Fibroblast of pulmonary artery (primary cell): ENCODE results near the gene SPAG9.
"Not testable (repeated sequence)": the region's sequence is repeated elsewhere in the genome, so short reads cannot be mapped to it uniquely, and the experiment has no call there.

Source experiments
- DNase-seq: peaks from one replicate; pipeline ENCODE4 v3.0.0-alpha.2; 2010; ENCODE audit warnings: low read depth
- H3K4me3 ChIP-seq: replicated peaks from 2 replicates; pipeline ENCODE4 v1.5.1; 2011; ENCODE audit warnings: low read depth, mild to moderate bottlenecking, control low read depth, low read length, moderate library complexity
- TF ChIP-seq, protein P1 (sequence below): IDR thresholded peaks from 2 replicates; pipeline ENCODE4 v1.5.1; 2011; ENCODE audit warnings: mild to moderate bottlenecking, control low read depth, low read length, inconsistent platforms; ENCODE audit errors: missing control alignments

SPAG9 gene

DNA sequence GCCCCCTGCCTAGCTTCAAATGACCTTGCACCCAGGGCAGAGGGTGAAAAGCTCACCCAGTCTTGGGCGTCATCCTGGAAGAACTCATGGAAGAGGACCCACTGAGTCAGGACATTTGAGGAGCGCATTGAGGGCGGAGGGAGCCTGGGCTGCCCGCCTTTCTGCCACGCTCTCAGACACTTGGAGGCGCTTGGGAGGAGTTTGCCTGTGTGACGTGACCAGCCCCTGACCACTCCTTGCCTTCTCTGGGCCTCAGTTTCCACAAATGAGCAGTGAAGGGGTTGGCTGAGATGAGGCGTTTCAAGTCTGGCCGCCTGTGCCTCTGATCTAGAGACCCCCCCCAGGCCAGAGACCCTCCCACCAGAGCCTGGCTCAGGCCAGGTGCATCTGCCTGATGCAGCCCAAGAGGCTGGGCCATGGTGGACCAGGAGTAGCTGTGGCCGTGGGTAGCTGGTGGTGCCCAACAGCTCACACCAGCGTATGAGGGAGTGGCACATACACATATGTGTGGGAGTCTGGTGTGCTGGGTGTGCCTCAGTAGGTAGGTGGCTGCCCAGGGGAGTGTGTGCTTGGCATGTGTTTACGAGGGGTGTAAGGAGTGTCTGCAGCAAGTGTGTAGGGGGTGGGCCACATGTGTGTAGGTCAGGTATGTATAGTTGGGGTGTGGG, 174.3 kb downstream of the SPAG9 start:
- no peak for DNase-seq
- H3K4me3 ChIP-seq = no peak overlapping the region
- TF ChIP-seq, protein P1, sequence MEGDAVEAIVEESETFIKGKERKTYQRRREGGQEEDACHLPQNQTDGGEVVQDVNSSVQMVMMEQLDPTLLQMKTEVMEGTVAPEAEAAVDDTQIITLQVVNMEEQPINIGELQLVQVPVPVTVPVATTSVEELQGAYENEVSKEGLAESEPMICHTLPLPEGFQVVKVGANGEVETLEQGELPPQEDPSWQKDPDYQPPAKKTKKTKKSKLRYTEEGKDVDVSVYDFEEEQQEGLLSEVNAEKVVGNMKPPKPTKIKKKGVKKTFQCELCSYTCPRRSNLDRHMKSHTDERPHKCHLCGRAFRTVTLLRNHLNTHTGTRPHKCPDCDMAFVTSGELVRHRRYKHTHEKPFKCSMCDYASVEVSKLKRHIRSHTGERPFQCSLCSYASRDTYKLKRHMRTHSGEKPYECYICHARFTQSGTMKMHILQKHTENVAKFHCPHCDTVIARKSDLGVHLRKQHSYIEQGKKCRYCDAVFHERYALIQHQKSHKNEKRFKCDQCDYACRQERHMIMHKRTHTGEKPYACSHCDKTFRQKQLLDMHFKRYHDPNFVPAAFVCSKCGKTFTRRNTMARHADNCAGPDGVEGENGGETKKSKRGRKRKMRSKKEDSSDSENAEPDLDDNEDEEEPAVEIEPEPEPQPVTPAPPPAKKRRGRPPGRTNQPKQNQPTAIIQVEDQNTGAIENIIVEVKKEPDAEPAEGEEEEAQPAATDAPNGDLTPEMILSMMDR = no peak

DNA sequence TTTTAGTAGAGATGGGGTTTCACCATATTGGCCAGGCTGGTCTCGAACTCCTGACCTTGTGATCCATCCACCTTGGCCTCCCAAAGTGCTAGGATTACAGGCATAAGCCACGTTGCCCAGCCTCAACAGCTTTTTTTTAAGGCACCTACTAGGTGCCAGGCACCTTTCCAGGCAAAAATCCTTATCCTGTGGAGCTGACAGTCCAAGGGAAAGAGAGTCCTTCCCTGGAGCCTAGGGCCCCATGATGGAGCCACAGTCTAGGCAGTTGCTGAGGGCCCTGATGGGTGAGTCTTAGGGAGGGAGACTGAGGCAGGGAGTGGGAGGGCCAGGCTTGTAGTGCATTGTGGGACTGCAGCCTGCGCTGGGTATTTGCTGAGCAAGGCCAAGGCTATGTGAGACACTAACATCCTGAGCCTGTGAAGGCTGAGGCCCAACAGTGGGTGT, 174.9 kb downstream of the SPAG9 start:
- H3K4me3 ChIP-seq = no peak overlapping the region
- TF ChIP-seq, protein P1 = no peak
- DNase-seq = no peak

DNA sequence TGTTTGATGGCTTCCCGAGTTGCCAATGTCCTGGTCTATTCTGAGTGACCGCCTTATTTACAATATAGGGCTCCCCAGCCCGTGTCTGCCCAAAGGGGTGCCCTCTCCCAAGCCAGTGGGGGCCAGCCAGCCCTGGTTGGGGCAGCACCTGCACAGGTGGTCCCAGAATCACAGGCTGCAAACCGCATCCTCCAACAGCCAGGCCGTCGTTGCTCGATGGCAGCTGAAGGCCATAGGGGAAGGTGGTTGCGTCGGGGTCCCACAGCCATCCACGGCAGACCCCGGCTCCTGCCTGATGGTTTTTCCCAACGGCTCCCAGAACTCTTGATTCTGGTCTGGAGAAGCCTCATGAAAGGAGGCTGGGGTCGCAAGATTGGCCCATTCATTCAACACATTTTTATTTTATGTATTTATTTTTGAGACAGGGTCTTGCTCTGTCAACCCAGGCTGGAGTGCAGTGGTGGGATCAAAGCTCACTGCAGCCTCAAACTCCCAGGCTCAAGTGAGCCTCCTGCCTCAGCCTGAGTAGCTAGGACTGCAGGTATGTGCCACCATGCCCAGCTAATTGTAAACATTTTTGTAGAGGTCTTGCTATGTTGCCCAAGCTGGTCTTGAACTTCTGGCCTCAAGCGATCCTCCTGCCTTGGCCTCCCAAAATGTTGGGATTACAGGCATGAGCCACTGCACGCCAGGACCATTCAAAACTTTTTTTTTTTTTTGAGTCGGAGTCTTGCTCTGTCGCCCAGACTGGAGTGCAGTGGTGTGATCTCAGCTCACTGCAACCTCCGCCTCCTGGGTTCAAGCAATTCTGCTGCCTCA, 175.6 kb downstream of the SPAG9 start:
- no peak for DNase-seq
- peak overlapping the region; percentile 24 for H3K4me3 ChIP-seq

DNA sequence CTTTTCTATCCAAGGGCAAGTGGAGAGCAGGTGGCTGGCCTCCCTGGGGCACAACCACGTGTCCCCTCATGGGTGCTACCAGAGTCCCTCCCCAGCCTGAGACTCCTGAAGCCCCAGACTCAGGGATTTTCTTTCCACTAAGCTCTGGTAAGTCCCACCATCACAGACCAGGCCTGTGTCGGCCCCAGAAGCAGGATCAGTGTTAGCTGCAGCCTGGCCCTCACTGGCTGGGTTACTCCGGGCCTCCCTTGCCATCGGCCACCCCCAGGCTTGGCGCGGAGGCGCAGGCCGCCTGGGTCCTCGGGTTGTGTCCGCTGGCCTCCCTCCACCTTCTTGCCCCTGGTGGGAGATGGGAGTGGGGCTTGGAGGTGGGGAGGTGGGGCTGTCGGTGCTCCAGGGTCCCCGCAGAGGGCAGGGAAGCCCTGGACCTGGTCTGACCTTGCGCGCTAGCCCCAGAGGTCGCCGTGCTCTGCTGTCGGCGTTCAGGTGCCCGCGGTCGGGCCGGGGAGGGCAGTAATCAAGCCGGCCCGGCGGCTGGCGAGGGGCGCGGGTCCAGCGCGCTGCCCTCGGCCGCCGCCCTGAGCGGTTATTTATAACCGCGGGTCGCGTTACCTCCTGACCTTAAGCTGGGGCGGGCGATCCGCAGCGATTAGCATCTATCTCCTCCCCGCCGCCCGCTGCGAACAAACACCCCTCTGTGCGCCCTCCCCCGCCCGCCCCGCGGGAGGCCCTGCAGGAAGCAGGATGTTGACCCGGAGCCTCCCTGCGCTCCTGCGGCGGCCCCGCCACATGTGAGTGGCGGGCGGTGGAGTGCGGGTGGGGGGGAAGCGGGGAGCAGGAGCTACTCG, 176.4 kb downstream of the SPAG9 start:
- TF ChIP-seq, protein P1 = no peak
- DNase-seq = peak; percentile 29
- H3K4me3 ChIP-seq = peak overlapping the region; percentile 24

More for the DNA sequence above, 175.6 kb downstream of the SPAG9 start:
- TF ChIP-seq, protein P1 = no peak

DNA sequence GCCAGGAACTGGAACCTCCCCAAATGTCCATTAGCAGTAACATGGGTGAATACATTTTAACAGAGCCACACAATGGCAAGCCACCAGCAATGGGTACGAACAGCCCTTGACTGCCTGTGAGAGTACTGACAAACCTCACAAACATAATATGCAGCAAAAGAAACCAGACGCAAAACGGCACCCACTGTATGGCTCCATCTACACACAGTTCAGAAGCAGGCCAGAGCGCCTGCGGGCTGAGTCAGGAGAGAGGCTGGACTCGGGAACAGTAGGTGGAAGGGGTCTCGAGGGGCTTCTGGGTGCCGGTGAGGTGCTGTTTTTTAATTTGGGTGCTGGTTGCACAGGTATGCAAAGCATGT, 177.1 kb downstream of the SPAG9 start:
- TF ChIP-seq, protein P1 = no peak
- H3K4me3 ChIP-seq = no peak overlapping the region
- no peak for DNase-seq

DNA sequence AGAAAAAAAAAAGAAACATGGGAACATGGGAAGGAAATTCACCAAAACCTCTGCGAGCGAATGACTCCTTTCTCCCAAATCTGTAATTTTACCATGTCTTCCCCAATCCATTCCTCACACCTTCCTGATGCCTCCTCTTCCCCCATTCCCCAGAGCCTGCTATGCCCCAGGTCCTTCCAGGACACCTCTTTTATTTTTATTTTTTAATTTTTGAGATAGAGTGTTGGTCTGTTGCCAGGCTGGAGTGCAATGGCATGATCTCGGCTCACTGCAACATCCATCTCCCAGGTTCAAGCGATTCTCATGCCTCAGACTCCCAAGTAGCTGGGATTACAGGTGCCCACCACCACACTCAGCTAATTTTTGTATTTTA, 179.0 kb downstream of the SPAG9 start:
- not testable (repeated sequence) for H3K4me3 ChIP-seq, DNase-seq
